OCI-LY7 (cell line): Measurements from ENCODE around the gene ZNF469.

Source experiments
- EZH2phosphoT487 ChIP-seq: fragments of 200-600 bp; sonication (generic); IDR thresholded peaks from 2 replicates; pipeline ENCODE4 v1.6.1; 2018; ENCODE audit warnings: low read depth, borderline replicate concordance, mild to moderate bottlenecking, mixed run types, antibody characterized with exemption, low read length, moderate library complexity, mixed read lengths
- TF ChIP-seq, protein P1 (sequence below): fragments of 200-600 bp; sonication (generic); conservative IDR thresholded peaks from 2 replicates; pipeline ENCODE4 v1.5.1; 2014; ENCODE audit warnings: mild to moderate bottlenecking, antibody characterized with exemption, low read length, moderate library complexity, mixed read lengths

DNA sequence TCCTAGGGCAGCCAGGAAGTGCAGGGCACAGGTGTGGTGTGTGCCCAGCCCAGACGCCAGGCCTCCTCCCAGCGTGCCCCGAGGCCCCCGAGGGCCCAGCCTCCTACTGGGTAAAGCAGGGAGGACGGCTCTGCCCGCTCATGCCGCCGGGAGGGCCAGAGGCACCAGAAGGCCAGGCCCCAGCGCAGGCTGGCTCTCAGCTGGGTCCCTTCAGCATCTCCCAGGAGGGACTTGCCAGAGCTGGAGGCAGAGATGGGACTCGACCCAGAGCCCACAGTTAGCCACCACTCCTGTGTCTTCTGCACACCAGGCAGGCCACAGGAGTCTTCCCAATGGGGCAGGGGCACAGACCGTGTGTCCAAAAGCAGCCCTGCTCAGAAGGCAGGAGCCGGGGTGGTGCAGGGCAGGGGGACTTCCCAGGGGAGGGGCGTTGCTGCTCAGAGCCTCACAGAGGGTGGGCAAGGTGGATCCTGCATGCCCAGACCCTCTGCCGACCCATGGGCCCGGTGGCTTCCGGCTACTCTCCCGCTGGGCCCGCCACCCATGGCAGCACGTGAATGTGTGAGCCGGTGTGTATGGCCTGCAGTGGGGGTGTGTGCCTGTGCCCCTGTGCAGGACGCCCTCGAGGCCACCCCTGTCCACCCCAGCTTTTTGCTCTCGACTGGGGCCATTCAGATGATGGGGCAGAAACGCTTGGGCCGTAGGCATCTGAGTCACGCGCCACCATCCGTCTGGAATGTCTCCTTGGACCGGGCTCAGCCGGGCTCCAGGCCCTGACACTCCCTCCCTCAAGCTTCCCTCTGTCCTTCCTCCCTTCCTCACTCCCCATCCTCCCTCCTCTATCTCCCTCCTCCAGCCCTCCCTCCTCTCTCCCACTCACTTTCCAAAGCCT is 5.7 kb upstream of the ZNF469 start:
- TF ChIP-seq EZH2phosphoT487: no peak
- TF ChIP-seq, protein P1, sequence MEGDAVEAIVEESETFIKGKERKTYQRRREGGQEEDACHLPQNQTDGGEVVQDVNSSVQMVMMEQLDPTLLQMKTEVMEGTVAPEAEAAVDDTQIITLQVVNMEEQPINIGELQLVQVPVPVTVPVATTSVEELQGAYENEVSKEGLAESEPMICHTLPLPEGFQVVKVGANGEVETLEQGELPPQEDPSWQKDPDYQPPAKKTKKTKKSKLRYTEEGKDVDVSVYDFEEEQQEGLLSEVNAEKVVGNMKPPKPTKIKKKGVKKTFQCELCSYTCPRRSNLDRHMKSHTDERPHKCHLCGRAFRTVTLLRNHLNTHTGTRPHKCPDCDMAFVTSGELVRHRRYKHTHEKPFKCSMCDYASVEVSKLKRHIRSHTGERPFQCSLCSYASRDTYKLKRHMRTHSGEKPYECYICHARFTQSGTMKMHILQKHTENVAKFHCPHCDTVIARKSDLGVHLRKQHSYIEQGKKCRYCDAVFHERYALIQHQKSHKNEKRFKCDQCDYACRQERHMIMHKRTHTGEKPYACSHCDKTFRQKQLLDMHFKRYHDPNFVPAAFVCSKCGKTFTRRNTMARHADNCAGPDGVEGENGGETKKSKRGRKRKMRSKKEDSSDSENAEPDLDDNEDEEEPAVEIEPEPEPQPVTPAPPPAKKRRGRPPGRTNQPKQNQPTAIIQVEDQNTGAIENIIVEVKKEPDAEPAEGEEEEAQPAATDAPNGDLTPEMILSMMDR: no peak
